ENCODE measurements around the gene PELI2. TPM values are rescaled to one million over a fixed set of nuclear protein-coding genes. Genes with fewer than 3 reads are reported as not detected.
A peak's percentile ranks its signal among the peaks of the same experiment; 100 is the strongest.

PELI2 gene
- 28.5 and 32.2 TPM in 2 replicates for total RNA-seq
- long read RNA-seq, partial matches to known transcripts, result 4 of 11 reads
- long read RNA-seq, other reads (novel, unspliced or antisense), result 7 of 11 reads

- DNase-seq (ENCODE audit: low spot score, unreplicated experiment), result peak; percentile 77
- H3K27me3 Mint-ChIP-seq, result peaks cover 4% of the 10 kb centered on the region
- H3K36me3 Mint-ChIP-seq (ENCODE audit: insufficient read depth), result no peaks in the 10 kb centered on the region
- no peaks in the 10 kb centered on the region for H3K9me3 Mint-ChIP-seq (ENCODE audit: low read depth)
- peak within 1 kb of the TSS; percentile 98 for H3K27ac Mint-ChIP-seq
- H3K4me1 Mint-ChIP-seq (ENCODE audit: low read depth), result peaks cover 35% of the 10 kb centered on the region
- TF ChIP-seq CTCF (IDR thresholded peaks at IDR 0.05; ENCODE audit: unreplicated experiment), result peak; percentile 33
- peak within 1 kb of the TSS; percentile 93 for H3K4me3 Mint-ChIP-seq (ENCODE audit: low read depth)
Measured at GRCh38 chr14:56117765-56118610, at the start of gene PELI2. Gene PELI2, plus strand, starts transcription at chr14:56118411. Its CDS starts 250 bp downstream, at chr14:56118661.

- DNase-seq (ENCODE audit: low spot score, unreplicated experiment), result no peak
- Mint-ChIP-seq H3K9me3 (ENCODE audit: low read depth) (no peaks in the 10 kb centered on the region), H3K4me3 (ENCODE audit: low read depth) (no peak overlapping the region), H3K27ac (no peak overlapping the region), H3K4me1 (ENCODE audit: low read depth) (no peaks in the 10 kb centered on the region), H3K36me3 (ENCODE audit: insufficient read depth) (no peaks in the 10 kb centered on the region), H3K27me3 (peaks cover 12% of the 10 kb centered on the region)
- no peak for TF ChIP-seq CTCF (IDR thresholded peaks at IDR 0.05; ENCODE audit: unreplicated experiment)
Measured at GRCh38 chr14:56073799-56074198, 44.4 kb upstream of the PELI2 start.

- TF ChIP-seq CTCF (IDR thresholded peaks at IDR 0.05; ENCODE audit: unreplicated experiment), result no peak
- Mint-ChIP-seq H3K4me3 (ENCODE audit: low read depth) (no peak overlapping the region), H3K36me3 (ENCODE audit: insufficient read depth) (no peaks in the 10 kb centered on the region), H3K27ac (no peak overlapping the region), H3K9me3 (ENCODE audit: low read depth) (no peaks in the 10 kb centered on the region), H3K27me3 (peaks cover 12% of the 10 kb centered on the region), H3K4me1 (ENCODE audit: low read depth) (no peaks in the 10 kb centered on the region)
- DNase-seq (ENCODE audit: low spot score, unreplicated experiment), result no peak
Measured at GRCh38 chr14:56075301-56075700, 42.9 kb upstream of the PELI2 start.

GRCh38 chr14:56081139-56081538 is 37.1 kb upstream of the PELI2 start:
- DNase-seq (ENCODE audit: low spot score, unreplicated experiment), result no peak
- Mint-ChIP-seq H3K4me1 (ENCODE audit: low read depth) (no peaks in the 10 kb centered on the region), H3K36me3 (ENCODE audit: insufficient read depth) (no peaks in the 10 kb centered on the region), H3K9me3 (ENCODE audit: low read depth) (no peaks in the 10 kb centered on the region), H3K4me3 (ENCODE audit: low read depth) (no peak overlapping the region), H3K27ac (no peak overlapping the region), H3K27me3 (peaks cover 27% of the 10 kb centered on the region)
- TF ChIP-seq CTCF (IDR thresholded peaks at IDR 0.05; ENCODE audit: unreplicated experiment), result no peak

GRCh38 chr14:56082880-56083279 is 35.3 kb upstream of the PELI2 start:
- no peak for DNase-seq (ENCODE audit: low spot score, unreplicated experiment)
- H3K4me3 Mint-ChIP-seq (ENCODE audit: low read depth), result no peak overlapping the region
- H3K27ac Mint-ChIP-seq, result no peak overlapping the region
- no peaks in the 10 kb centered on the region for H3K36me3 Mint-ChIP-seq (ENCODE audit: insufficient read depth)
- H3K4me1 Mint-ChIP-seq (ENCODE audit: low read depth), result peaks cover 4% of the 10 kb centered on the region
- H3K9me3 Mint-ChIP-seq (ENCODE audit: low read depth), result no peaks in the 10 kb centered on the region
- no peak for TF ChIP-seq CTCF (IDR thresholded peaks at IDR 0.05; ENCODE audit: unreplicated experiment)
- peaks cover 25% of the 10 kb centered on the region for H3K27me3 Mint-ChIP-seq
